CD4-positive, alpha-beta T cell treated with Interleukin-15 for 4 hours (primary cell): ENCODE measurements around the gene CASQ2.
"Not testable (repeated sequence)": the region's sequence is repeated elsewhere in the genome, so short reads cannot be mapped to it uniquely, and the experiment has no call there.

ENCODE experiments used
- DNase-seq: peaks from one replicate; pipeline ENCODE4 v3.0.0-alpha.2; 2020; ENCODE audit warnings: low spot score

The CASQ2 gene

DNA sequence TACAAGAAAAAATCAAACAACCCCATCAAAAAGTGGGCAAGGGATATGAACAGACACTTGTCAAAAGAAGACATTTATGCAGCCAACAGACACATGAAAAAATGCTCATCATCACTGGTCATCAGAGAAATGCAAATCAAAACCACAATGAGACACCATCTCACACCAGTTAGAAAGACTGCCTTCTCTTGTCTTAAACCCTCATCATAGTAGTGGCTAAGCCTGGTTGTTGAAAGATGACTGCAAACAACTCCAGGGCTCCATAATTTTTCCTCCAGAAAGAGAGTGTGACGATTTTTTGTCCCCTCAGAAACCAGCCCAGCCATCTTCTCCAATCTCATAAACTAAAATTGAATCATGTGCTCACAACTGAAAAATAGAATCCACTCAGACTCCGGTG, 12.1 kb upstream of the CASQ2 start:
- not testable (repeated sequence) for DNase-seq

DNA sequence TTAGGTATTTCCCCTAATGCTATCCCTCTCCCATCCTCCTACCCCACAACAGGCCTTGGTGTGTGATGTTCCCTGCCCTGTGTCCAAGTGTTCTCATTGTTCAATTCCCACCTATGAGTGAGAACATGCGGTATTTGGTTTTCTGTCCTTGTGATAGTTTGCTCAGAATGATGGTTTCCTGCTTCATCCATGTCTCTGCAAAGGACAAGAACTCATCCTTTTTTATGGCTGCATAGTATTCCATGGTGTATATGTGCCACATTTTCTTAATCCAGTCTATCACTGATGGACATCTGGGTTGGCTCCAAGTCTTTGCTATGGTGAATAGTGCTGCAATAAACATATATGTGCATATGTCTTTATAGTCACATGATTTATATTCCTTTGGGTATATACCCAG, 10.6 kb upstream of the CASQ2 start:
- DNase-seq, result not testable (repeated sequence)

- DNase-seq, result no peak
Measured at GRCh38 chr1:115771847-115772457, 3.4 kb upstream of the CASQ2 start.

DNA sequence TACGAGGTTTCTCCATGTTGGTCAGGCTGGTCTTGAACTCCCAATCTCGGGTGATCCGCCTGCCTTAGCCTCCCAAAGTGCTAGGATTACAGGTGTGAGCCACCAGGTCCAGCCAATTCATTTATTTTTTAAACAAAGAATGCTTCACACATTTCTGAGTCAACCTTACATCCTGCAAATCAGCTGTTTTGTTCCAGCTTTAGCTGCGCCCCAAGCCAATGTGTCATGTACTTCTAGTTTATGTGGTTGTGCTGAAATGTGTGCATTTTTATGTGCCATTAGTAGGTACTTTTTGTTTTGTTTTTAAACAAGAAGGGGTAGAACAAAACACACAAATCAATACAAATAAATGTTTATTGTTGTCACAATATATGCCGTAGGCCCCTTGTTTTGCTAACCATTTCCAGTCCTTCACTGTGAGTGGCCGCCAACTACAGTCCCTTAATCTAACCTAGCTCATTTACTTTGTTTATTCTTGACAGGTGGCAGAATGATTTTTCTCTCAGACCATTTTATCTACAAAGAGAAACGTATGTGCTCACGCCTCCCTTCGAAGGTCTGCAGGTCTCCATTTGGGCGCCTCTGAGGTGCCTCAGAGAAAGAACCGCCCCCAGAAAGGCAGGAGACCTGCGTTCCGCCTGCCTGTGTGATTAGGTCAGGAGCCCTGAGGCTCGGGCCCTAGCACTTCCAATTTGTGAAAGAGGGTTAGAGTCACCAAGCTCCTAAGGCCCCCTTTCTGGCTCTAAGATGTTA, 2.8 kb upstream of the CASQ2 start:
- DNase-seq, result no peak

GRCh38 chr1:115767403-115767802, 1.1 kb downstream of the CASQ2 start:
- no peak for DNase-seq

DNA sequence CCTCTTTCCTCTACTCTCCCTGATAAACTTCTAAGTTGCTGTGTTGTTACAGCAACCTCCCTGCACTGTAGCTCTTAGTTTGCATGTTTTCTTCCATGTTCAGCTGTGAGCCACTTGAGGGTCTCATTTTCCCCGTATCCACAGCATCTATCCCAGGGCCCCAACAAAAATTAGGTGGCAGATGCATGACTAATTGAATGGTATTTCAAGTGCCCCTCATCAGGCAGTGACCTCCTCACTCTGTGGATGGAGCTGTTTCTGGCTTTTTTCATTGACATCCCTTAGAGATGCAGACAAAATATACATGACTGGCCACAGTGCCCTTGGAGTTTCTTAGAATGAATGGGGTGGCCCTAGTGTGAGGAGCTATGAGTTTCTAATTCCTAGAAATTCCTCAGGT, 3.4 kb downstream of the CASQ2 start:
- DNase-seq, result no peak

GRCh38 chr1:115764541-115764940, 4.0 kb downstream of the CASQ2 start:
- DNase-seq, result no peak

DNA sequence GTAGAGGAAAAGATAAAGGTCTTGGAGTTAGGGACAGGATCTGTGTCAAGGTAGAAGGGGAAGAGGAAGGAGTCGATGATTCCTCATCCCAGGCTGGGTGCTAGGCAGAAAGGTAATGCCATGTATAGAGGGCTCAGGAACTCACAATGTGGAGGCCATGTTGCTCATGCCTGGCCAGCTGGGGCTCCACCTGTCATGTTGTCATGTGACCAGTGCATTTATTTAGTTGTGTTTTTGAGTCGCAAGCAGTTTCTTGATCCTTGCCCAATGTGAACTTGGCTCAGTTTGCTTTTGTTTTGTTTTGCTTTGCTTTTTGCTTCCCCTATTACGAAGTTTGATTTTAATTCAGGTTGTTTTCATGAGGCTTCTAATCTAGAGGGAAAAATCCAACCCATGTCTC, 5.7 kb downstream of the CASQ2 start:
- no peak for DNase-seq

DNA sequence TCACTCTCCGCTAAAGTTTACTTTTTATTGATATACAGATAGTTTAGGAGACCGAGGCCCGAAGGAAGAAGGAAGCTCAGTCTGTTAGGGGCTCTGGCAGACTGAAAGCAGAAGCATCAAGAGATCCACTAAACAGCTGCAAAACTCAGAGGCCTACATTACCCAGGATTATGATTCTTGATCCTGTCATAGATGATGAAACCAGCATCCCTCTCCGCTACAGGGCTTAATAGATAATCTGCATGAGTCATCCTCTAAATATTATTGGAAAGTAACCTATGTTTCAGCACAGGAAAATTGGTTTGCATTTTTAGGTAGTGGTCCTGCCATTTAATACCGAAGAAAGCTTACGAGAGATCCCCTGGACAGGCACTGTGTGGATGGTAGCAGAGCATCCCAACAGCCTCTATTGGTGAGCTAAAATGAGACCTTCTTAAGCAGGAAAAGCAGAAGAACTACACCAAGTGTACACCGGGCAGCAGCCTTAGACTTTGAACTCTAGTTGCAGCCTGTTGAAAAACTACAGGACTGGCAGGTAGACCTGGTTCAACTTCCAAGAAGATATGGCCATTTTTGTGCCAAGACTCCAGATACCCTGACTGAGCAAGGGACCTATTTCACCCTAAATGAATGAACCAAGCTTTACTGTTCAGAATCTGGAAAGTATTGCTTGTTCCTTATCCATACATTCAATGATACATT, 6.8 kb downstream of the CASQ2 start:
- DNase-seq, result no peak

- DNase-seq, result no peak
Measured at GRCh38 chr1:115757856-115758255, 10.7 kb downstream of the CASQ2 start.

DNA sequence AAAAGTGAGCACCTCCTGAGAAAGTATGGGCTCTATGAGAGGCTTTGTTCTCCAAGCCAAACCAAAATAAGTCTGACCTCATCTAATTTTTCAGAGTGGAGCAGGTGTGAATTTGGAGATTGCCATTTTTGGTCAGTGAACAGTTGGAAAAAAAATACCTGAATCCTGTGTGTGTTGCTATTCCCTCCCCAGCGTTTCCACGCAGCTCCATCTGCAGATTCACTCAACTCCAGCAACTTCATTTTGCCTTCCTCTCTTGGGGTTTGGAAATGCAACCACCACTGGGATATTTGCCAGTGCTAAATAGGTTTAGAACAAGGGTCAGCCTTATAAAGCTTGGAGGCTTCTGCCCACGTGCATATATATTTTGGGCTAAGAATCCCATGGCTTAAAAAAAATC, 11.2 kb downstream of the CASQ2 start:
- no peak for DNase-seq

DNA sequence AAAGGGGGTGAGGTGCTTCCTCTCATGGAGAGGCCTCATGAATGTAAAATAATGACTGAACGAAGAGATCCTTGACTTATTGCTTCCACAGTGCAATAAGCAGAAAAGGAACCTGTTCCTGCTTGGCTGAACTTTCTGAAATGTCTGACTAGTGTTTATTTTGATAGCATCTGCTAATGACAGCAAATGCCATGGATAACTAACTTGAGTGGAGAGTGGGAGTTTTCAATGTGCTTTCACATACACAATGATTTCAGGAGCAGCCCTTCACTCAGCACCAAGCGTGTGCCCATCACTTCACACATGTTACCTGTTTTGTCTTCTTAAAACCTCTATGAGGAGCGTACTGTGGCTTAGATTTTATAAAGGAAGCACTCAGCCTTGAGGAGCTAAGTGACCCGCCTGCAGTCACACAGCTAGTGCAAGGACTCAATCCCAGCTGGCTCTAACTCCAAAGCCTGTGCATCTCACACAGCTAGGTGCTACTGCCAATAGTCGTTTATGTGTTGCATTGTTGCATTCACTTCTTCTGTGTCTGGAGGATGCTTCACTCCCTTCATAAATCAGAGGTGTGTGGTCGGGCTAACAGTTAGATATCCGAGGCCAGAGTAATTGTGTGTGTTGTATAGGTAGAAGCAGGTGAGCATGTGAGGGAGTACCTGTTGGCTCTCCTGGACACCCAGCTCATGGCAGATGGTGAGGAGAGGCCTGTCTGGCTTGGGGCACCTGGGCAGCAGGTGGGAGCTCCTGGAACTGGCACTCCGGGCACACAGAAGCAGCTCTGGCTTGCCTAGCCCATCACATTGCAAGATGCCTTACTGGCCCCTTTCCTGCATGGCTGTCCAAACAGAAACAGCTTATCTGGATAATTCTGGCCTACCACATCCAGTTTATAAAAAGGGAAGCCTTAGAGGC, 12.8 kb downstream of the CASQ2 start:
- no peak for DNase-seq

DNA sequence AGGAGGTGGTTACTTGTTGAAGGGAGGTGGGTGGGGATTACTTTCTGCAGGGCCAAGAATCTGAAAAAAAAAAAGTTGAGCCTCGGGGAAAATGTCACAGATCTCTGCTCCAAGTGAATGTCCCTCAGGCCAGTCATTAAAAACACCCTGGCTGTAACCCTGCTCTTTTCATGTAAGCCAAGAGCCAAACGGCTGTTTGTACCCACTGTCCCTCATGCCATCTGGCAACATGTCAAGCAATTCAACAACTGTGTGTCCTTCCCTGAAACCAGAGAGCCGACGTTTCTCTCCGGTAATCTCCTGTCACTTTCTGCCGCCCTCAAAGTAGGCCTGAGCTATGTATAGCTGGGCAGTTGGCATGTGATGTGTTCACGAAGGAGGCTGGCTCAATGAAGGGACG, 14.7 kb downstream of the CASQ2 start:
- DNase-seq, result no peak

- DNase-seq, result no peak
Measured at GRCh38 chr1:115753361-115753760, 15.2 kb downstream of the CASQ2 start.

GRCh38 chr1:115748401-115749150, 19.9 kb downstream of the CASQ2 start:
- no peak for DNase-seq

GRCh38 chr1:115746021-115746690, 22.4 kb downstream of the CASQ2 start:
- no peak for DNase-seq

- no peak for DNase-seq
Measured at GRCh38 chr1:115744646-115745275, 23.8 kb downstream of the CASQ2 start.

GRCh38 chr1:115740811-115741210, 27.7 kb downstream of the CASQ2 start:
- no peak for DNase-seq

- no peak for DNase-seq
Measured at GRCh38 chr1:115732316-115732715, 36.2 kb downstream of the CASQ2 start.

DNA sequence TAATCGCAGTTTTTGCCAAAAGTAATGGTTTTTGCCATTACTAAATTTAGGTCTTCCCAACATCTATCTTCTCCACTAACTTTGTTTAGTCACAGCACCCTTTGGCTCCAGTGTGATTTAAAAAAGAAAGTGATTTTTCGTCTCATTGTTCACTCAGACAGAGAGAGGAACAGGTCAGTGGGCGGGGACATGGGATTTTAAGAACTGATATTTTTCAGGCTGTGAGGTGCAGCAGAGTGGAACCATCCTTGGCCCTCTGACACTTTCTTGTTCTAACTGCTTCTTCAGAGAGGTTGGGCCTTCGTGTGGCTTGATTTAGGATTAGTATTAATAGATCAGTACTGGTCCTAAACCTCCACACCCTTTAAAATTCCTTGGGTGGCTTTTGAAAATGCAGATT, 38.8 kb downstream of the CASQ2 start:
- no peak for DNase-seq
